ENCODE data around the gene ATP5F1D. TPM values are rescaled to one million over a fixed set of nuclear protein-coding genes. Genes with fewer than 3 reads are reported as not detected.

The ATP5F1D gene
- total and polyA plus RNA-seq, 4 donors: 27.1 to 266 (median 187) TPM

DNA sequence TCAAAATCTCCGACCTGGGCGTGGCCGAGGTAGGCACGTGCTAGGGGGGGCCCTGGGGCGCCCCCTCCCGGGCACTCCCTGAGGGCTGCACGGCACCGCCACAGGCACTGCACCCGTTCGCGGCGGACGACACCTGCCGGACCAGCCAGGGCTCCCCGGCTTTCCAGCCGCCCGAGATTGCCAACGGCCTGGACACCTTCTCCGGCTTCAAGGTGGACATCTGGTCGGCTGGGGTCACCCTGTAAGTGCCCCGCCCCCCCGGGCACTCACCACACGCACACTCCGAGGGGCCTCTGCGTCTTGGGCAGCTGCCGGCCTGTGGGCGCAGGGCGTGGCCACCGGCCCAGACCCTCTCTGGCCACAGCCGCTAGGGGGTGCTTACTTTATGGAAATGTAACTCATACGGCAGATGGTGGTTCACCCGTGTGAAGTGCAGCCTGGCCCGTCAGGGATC is 21.0 kb upstream of the ATP5F1D start:
- Histone ChIP-seq H3K4me1 (ENCODE audit: control insufficient read depth in 5 of 5, insufficient read depth in 5 of 5, low read length in 5 of 5) (peaks cover 0 to 7% (median 0%) of the 10 kb centered on the region in 5 donors), H3K4me3 (no peak overlapping the region), H3K9me3 (ENCODE audit: control insufficient read depth in 4 of 4, insufficient read depth in 3 of 4, low read length in 3 of 4) (no peaks in the 10 kb centered on the region), H3K9ac (ENCODE audit: insufficient read depth in 1 of 2, low read length in 2 of 2) (no peak overlapping the region), H3K27ac (ENCODE audit: low read depth in 1 of 2, low read length in 1 of 2) (no peak overlapping the region), H3K27me3 (ENCODE audit: control insufficient read depth in 3 of 3, insufficient read depth in 3 of 3, low read length in 2 of 3) (no peaks in the 10 kb centered on the region), H3K36me3 (ENCODE audit: control insufficient read depth in 4 of 4, insufficient read depth in 4 of 4, low read length in 4 of 4) (peaks cover 0 to 46% (median 10%) of the 10 kb centered on the region in 4 donors)
- WGBS, 2 donors: 91 to 95% methylated on average over 33 of the region's 33 CpGs
- no peak for DNase-seq
- no peak for ATAC-seq (ENCODE audit: insufficient read depth, low FRiP score)
- TF ChIP-seq, protein P1, sequence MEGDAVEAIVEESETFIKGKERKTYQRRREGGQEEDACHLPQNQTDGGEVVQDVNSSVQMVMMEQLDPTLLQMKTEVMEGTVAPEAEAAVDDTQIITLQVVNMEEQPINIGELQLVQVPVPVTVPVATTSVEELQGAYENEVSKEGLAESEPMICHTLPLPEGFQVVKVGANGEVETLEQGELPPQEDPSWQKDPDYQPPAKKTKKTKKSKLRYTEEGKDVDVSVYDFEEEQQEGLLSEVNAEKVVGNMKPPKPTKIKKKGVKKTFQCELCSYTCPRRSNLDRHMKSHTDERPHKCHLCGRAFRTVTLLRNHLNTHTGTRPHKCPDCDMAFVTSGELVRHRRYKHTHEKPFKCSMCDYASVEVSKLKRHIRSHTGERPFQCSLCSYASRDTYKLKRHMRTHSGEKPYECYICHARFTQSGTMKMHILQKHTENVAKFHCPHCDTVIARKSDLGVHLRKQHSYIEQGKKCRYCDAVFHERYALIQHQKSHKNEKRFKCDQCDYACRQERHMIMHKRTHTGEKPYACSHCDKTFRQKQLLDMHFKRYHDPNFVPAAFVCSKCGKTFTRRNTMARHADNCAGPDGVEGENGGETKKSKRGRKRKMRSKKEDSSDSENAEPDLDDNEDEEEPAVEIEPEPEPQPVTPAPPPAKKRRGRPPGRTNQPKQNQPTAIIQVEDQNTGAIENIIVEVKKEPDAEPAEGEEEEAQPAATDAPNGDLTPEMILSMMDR (IDR thresholded peaks at IDR 0.05; ENCODE audit: control extremely low read depth, extremely low read depth): no peak

DNA sequence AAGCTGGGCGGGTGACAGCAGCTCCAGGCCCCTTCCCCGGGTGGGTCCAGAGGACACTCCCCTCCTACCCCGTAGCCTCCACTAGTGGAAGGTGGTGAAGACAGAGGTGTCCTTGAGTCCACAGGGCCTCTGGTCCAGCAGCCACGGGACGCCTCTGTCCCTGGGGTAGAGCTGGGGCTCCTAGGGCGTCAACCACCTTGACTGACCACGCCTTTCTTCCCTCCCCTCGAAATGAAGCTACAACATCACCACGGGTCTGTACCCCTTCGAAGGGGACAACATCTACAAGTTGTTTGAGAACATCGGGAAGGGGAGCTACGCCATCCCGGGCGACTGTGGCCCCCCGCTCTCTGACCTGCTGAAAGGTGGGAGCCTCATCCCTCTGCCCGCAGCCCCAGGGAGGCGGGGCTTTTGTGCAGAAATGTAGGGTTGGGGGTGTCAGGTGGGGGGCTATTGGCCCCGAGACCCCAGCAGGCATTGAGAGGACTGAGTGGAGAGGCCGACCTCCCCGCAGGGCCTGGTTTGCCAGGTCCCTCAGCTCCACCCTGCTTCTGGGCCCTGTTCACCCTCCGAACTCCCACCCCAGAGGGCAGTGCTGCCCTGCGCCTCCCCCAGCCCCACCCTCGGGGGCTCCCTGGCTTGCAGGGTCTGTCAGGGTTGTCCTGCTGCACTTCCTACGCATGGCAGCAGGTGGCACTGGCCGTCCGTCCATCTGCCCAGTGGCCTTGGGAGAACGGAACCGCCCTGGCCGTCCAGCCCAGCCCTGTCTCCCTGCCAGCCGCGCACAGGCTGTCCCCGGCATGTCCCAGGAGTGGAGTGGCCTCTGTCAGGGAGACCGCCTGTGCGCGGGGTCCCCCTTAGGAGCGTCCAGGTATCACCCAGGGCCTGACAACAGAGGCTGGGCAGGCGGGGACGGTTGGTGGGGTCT is 20.3 kb upstream of the ATP5F1D start:
- no peak overlapping the region for H3K9ac ChIP-seq (ENCODE audit: insufficient read depth in 1 of 2, low read length in 2 of 2)
- ATAC-seq (ENCODE audit: insufficient read depth, low FRiP score) (no peak), DNase-seq (peak; percentile 59 to 72 (median 61))
- H3K4me3 ChIP-seq: no peak overlapping the region
- H3K27ac ChIP-seq (ENCODE audit: low read depth in 1 of 2, low read length in 1 of 2): no peak overlapping the region
- H3K27me3 ChIP-seq (ENCODE audit: control insufficient read depth in 3 of 3, insufficient read depth in 3 of 3, low read length in 2 of 3): no peaks in the 10 kb centered on the region
- TF ChIP-seq, protein P1 (IDR thresholded peaks at IDR 0.05; ENCODE audit: control extremely low read depth, extremely low read depth): peak; percentile 18
- H3K4me1 ChIP-seq (ENCODE audit: control insufficient read depth in 5 of 5, insufficient read depth in 5 of 5, low read length in 5 of 5): peaks cover 0 to 6% (median 0%) of the 10 kb centered on the region in 5 donors
- H3K9me3 ChIP-seq (ENCODE audit: control insufficient read depth in 4 of 4, insufficient read depth in 3 of 4, low read length in 3 of 4): no peaks in the 10 kb centered on the region
- peaks cover 0 to 52% (median 10%) of the 10 kb centered on the region in 4 donors for H3K36me3 ChIP-seq (ENCODE audit: control insufficient read depth in 4 of 4, insufficient read depth in 4 of 4, low read length in 4 of 4)
- WGBS, 2 donors: 74 to 83% methylated on average over 38 of the region's 38 CpGs

DNA sequence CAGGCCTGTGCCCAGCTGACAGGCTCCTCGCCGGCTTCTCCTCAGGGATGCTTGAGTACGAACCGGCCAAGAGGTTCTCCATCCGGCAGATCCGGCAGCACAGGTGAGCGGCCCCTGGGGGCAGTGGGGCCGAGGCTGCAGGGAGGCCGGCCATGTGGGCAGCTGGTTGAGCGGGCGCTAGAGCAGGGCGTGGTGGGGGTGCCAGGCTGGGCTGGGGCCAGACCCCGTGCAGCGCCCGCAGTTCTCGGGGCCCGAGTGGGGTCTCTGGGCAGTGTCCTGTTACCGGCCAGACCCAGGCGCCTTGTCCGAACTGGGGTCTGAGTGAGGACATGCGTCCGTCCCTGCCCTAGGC is 19.7 kb upstream of the ATP5F1D start:
- Histone ChIP-seq H3K27ac (ENCODE audit: low read depth in 1 of 2, low read length in 1 of 2) (no peak overlapping the region), H3K27me3 (ENCODE audit: control insufficient read depth in 3 of 3, insufficient read depth in 3 of 3, low read length in 2 of 3) (no peaks in the 10 kb centered on the region), H3K9me3 (ENCODE audit: control insufficient read depth in 4 of 4, insufficient read depth in 3 of 4, low read length in 3 of 4) (no peaks in the 10 kb centered on the region), H3K36me3 (ENCODE audit: control insufficient read depth in 4 of 4, insufficient read depth in 4 of 4, low read length in 4 of 4) (peaks cover 0 to 59% (median 10%) of the 10 kb centered on the region in 4 donors), H3K9ac (ENCODE audit: insufficient read depth in 1 of 2, low read length in 2 of 2) (no peak overlapping the region), H3K4me1 (ENCODE audit: control insufficient read depth in 5 of 5, insufficient read depth in 5 of 5, low read length in 5 of 5) (peaks cover 0 to 6% (median 0%) of the 10 kb centered on the region in 5 donors), H3K4me3 (no peak overlapping the region)
- WGBS, 2 donors: 93% methylated on average over 22 of the region's 22 CpGs
- TF ChIP-seq, protein P1 (IDR thresholded peaks at IDR 0.05; ENCODE audit: control extremely low read depth, extremely low read depth): no peak
- DNase-seq (no peak), ATAC-seq (ENCODE audit: insufficient read depth, low FRiP score) (no peak)
